ENCODE results near the gene NR3C2.
"Not testable (repeated sequence)": the region's sequence is repeated elsewhere in the genome, so short reads cannot be mapped to it uniquely, and the experiment has no call there.

DNA sequence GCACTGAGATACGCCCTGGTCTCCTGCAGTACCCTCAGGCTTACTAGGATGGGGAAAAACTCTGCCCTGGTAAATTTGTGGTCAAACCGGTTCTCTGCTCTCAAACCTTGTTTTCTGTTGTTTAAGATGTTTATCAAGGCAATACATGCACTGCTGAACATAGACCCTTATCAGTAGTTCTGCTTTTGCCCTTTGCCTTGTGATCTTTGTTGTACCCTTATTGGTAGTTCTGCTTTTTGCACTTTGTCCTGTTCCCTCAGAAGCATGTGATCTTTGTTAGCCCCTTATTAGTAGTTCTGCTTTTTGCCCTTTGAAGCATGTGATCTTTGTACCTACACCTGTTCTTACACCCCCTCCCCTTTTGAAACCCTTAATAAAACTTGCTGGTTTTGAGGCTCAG, 319.1 kb downstream of the NR3C2 start:
- TF ChIP-seq SNAI2 (CRISPR knock-in tag; IDR thresholded peaks at IDR 0.05); ARNTL (CRISPR knock-in tag; IDR thresholded peaks at IDR 0.05; ENCODE audit: borderline replicate concordance, low read depth): not testable (repeated sequence)
- TF ChIP-seq, protein P1, sequence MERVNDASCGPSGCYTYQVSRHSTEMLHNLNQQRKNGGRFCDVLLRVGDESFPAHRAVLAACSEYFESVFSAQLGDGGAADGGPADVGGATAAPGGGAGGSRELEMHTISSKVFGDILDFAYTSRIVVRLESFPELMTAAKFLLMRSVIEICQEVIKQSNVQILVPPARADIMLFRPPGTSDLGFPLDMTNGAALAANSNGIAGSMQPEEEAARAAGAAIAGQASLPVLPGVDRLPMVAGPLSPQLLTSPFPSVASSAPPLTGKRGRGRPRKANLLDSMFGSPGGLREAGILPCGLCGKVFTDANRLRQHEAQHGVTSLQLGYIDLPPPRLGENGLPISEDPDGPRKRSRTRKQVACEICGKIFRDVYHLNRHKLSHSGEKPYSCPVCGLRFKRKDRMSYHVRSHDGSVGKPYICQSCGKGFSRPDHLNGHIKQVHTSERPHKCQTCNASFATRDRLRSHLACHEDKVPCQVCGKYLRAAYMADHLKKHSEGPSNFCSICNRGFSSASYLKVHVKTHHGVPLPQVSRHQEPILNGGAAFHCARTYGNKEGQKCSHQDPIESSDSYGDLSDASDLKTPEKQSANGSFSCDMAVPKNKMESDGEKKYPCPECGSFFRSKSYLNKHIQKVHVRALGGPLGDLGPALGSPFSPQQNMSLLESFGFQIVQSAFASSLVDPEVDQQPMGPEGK (CRISPR knock-in tag; IDR thresholded peaks at IDR 0.05; ENCODE audit: borderline replicate concordance): not testable (repeated sequence)
